NCI-H460 (cell line): ENCODE data around the gene GRM4. TPM values are rescaled to one million over a fixed set of nuclear protein-coding genes. Genes with fewer than 3 reads are reported as not detected.

Experiments
- DNase-seq: peaks from one replicate; pipeline ENCODE4 v3.0.0-alpha.2; 2016; ENCODE audit warnings: low read depth; ENCODE audit errors: extremely low read depth
- total RNA-seq: library from RNA; depleted of rRNA; stranded (reverse); fragments of >200 nt; shearing (Covaris generic); gene quantifications from 2 replicates; pipeline ENCODE4 v1.2.3, GENCODE V29; 2014

Gene GRM4
- total RNA-seq, 1 experiment from 2014 or later, result not detected

GRCh38 chr6:34158876-34159275, 13.0 kb upstream of the GRM4 start:
- DNase-seq, result no peak

- no peak for DNase-seq
Observed at GRCh38 chr6:34157851-34158250, 12.0 kb upstream of the GRM4 start.

- no peak for DNase-seq
Observed at GRCh38 chr6:34157236-34157830, 11.4 kb upstream of the GRM4 start.

- DNase-seq, result no peak
Observed at GRCh38 chr6:34155471-34156300, 9.8 kb upstream of the GRM4 start.

GRCh38 chr6:34154668-34155447, 9.0 kb upstream of the GRM4 start:
- DNase-seq, result no peak

GRCh38 chr6:34152806-34153520, 7.1 kb upstream of the GRM4 start:
- DNase-seq, result no peak

GRCh38 chr6:34152042-34152524, 6.2 kb upstream of the GRM4 start:
- DNase-seq, result no peak

- no peak for DNase-seq
Observed at GRCh38 chr6:34151321-34152041, 5.6 kb upstream of the GRM4 start.

GRCh38 chr6:34150766-34151165, 4.9 kb upstream of the GRM4 start:
- no peak for DNase-seq

GRCh38 chr6:34149831-34150400, 4.0 kb upstream of the GRM4 start:
- DNase-seq, result no peak

GRCh38 chr6:34149452-34149810, 3.5 kb upstream of the GRM4 start:
- DNase-seq, result no peak

GRCh38 chr6:34148631-34149451, 3.0 kb upstream of the GRM4 start:
- DNase-seq, result no peak

- DNase-seq, result no peak
Observed at GRCh38 chr6:34147906-34148630, 2.2 kb upstream of the GRM4 start.

- no peak for DNase-seq
Observed at GRCh38 chr6:34146801-34147592, 1.1 kb upstream of the GRM4 start.

- no peak for DNase-seq
Observed at GRCh38 chr6:34145161-34146020, 496 bp downstream of the GRM4 start.

GRCh38 chr6:34144581-34145160, 1.2 kb downstream of the GRM4 start:
- no peak for DNase-seq
